GM18508 (cell line): ENCODE measurements around the gene RPL36.

Source experiments
- ATAC-seq: cut with Tn5 transposase; IDR thresholded peaks from one replicate; pipeline ENCODE4 v1.9.1; 2021; ENCODE audit warnings: moderate number of reproducible peaks; ENCODE audit not compliant: insufficient read depth, unreplicated experiment

The RPL36 gene

GRCh38 chr19:5672708-5673459 is 17.2 kb upstream of the RPL36 start:
- ATAC-seq: no peak

GRCh38 chr19:5673752-5674151 is 16.3 kb upstream of the RPL36 start:
- no peak for ATAC-seq

GRCh38 chr19:5674714-5675113 is 15.4 kb upstream of the RPL36 start:
- no peak for ATAC-seq

GRCh38 chr19:5676105-5676771 is 13.9 kb upstream of the RPL36 start:
- no peak for ATAC-seq

DNA sequence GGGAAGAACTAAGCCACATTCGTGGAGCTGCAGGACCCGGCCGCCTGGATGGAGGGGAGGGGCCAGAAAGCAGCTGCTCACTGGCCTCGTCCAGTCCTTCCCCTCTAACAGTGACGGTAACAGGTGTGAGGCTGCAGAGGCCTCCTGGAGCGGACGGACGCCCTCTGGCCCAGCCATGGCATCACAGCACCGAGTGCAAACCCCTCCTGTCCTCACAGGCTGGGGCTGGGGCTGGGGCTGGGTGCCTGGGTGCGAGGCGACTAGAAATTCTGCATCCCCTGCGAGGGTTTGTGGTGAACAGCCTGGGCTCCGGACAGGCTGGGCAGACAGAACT is 13.4 kb upstream of the RPL36 start:
- ATAC-seq: no peak

DNA sequence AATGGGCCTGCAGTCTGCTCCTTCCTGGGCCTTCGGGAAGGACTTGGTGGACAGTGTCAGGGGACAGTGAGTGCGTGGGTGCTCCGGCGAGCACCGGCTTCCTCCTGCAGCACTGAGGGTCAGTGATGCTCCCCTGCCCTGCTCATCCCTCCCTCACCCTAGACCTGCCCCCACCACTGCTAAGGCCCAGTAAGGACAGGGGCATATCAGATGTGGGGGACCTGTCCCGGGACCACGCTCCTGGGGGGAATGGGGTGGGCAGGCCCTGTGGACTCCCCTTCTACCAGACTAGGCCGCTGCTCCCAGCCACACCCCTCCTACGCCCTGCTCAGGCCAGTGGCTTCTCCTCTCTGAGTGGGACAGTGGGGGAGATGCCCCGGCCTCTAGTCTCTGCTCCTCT is 13.0 kb upstream of the RPL36 start:
- no peak for ATAC-seq

DNA sequence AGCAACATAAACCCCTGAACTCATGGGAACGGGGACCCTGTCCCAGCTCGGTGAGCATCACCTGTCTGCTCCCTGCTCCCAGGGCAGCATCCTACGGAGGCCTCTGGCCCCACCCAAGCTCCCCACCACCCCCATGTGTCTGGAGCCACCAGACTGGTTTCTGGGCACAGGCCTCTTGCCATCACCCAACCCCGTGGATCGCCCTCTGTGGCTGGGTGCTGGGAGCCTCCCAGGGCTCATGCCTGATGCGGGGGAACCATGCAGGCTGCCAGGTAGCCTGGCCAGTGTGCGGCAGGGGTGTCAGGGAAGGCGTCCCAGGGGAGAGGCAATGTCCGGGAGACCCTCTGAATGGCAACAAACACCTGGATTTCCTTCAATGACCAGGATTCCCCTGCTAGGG is 12.5 kb upstream of the RPL36 start:
- no peak for ATAC-seq

DNA sequence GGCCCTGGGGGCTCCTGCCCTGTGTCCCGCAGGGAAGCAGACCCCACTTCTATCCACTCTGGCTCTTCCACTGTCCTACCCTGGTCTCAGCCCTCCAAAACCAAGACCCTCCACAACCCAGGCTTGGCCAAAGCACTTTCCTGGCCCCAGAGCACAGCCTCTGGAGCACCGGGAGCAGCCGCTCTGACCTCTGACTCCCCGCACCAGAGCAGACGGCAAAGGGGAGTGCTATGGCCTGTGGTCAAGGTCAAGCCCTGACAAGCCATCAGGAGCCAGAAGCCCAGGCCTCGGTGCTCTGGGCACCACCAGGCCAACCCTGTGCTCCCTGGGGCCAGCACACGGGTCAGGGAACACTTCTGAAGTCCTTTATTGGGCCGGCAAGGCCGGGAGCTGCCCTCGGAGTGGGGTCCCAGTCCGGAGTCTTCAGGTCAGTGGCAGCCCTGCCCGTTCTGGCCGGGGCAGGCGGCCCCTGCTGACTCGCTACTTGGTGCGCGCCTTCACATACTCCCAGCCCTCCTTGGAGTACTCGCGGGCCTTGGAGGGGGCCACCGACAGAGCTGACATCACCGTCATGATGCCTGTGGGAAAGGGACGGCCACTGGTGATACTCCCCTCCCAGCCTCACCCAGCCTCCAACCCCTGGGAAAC is 11.9 kb upstream of the RPL36 start:
- ATAC-seq: no peak

DNA sequence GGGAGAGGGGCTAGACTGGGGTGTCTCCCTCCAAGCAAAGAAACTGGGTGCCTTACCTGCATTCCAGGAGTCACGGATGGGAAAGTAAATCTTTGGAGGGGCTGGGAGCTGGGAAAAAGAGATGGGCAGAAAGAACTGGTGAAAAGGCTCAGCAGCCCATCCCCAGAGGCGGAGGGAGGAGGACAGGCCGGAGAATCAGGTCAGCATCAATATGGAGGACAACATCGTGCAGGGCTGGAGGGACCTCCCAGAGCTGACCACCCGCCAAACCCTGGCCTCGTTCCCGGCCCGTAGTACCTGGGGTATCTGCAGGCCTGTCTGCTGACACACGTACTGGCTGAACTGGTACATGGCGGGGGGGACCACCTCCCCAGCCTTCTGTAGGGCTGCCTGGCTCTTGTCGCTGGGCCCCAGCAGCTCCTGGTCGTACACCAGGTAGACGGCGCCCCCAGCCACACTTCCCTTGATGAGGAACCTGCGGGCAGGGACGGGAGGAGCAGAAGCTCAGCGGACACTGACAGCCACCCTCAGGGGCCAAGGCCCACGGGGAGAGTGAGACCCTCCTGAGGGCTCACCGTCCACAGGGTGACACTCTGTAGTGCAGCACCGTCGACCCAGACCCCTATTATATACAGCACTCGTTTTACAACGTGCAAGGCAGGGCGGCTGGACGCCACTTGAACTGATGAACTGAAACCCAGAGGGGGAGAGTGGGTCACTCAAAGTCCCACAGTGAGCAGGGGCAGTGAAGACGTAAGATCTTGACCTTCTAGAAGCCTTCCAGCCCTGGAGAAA is 10.6 kb upstream of the RPL36 start:
- no peak for ATAC-seq

GRCh38 chr19:5680084-5680436 is 10.0 kb upstream of the RPL36 start:
- no peak for ATAC-seq

DNA sequence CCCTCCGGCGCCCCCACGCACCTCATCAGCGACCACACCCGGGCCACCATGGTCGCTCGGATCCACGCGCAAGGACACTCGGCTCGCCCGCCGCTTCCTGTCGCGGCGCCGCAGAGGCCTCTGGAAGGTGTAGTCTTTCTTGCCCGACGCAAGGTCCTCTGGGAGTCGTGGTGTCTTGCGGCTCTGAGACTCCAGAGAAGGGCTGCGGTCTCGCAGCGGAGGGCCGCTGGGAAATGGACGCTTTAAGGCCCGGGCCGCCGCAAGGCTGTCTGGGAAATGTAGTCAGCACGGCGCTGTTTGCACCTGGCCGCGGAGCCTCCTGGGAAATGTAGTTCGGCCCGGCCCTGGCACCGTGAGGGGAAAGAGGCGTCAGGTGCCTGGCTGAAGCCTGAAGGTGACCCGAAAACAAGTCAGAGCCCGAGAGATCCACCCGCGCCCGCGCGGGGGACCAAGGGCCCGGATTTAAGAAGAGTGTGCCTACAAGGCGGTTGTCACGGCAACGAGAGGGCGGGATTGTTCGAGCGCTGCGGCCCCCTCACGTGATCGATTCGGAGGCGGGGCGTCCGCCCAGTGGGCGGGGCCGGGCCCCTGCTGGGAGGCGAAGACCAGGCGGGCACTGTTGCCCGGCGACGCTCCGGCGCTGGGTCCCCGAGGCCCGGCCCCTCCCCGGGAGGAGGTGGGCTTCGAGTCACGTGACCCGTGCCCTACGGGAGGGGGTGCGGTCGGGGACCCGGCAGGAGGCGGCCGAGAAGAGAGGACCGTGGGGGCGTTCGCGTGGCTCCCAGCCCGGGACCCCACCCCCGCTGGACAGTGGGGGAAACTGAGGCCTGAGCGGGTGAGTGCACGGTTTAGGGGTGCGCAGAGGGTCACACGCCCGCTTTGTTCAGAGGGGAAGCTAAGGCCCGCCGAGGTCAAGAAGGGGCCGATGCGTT is 9.4 kb upstream of the RPL36 start, which contains the start of the genes HSD11B1L and MICOS13:
HSD11B1L (plus strand) TSS at position 591 of the 932 bp plus-strand sequence. CDS start 3,806 bp downstream, outside the sequence.
MICOS13 (minus strand) TSS at position 80 of the 932 bp plus-strand sequence; CDS start at position 50, 30 bp downstream.
- ATAC-seq: peak; percentile 74

DNA sequence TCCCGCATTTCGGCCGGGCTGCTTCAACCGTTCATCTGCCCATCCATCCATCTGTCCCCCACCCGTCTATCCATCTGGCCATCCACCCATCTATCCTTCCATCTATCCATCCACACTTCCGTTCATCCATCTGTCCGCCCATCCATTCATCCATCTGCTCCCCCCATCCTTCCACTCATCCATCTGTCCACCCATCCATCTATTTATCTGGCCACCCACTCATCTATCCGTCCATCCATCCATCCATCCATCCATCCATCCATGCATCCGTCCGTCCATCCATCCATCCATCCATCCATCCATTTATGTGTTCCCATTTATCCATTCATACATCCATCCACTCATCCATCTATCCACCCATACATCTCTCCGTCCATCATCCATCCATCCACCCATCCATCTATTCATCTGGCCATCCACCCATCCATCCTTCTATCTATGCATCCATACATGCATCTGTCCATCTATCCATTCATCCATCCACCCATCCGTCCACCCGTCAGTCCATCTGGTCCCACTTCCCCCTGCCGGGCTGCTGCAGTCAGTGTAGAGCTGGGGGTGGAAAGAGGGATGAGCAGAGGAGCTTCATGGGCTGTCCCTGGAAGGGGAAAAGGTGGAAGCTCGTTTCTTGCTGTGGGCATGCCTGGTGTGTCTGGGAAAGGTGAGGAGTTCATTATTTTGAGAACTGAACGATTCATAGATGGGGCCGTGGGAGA is 8.5 kb upstream of the RPL36 start:
- ATAC-seq: no peak

DNA sequence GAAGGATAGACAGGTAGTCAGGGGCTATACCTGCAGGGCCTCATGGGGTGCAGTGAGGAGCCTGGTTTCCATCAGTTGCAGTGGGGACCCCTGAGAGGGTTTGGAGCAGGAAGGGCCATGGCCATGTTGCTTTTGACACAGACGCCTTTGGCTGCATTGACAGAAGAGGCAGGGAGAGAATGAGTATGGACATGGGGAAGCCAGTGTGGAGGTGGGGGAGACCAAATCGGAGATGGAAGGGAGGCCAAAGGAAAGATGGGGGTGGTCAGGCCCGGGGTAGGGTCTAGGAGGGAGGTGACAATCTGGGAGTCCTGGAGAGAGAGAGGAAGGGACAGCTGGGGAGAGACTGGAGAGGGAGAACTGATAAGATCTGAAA is 8.0 kb upstream of the RPL36 start:
- ATAC-seq: no peak

GRCh38 chr19:5683177-5683886 is 6.8 kb upstream of the RPL36 start:
- ATAC-seq: no peak

DNA sequence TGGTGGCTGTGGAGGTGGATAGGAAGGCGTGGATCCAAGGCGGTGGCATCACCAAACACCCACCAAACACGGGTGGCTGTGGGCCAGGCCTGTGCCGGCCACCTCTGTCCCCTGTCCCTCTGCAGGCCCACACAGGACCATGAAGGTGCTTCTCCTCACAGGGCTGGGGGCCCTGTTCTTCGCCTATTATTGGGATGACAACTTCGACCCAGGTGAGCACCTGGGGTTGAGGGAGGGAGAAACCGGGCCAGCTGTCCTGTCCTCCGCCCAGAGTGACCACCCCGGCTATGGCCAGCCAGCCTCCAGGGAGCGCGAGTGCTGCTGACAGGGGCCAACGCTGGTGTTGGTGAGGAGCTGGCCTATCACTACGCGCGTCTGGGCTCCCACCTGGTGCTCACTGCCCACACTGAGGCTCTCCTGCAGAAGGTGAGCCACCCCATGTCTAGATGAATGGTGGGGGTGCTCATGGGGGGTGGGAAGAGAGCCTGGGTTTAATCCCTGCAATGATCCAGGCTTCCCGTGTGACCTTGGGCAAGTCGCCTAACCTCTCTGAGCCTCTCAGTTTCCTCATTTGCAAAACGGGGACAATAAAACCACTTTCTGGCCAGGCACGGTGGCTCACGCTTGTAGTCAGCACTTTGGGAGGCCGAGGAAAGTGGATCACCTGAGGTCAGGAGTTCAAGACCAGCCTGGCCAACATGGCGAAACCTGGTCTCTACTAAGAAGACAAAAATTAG is 5.2 kb upstream of the RPL36 start:
- no peak for ATAC-seq

- no peak for ATAC-seq
Observed at GRCh38 chr19:5686326-5686646, 3.8 kb upstream of the RPL36 start.

- ATAC-seq: peak; percentile 29
Observed at GRCh38 chr19:5686647-5687359, 3.3 kb upstream of the RPL36 start.
